ENCODE measurements around the gene STARD6. TPM values are rescaled to one million over a fixed set of nuclear protein-coding genes. Genes with fewer than 3 reads are reported as not detected.
"Not testable (repeated sequence)": the region's sequence is repeated elsewhere in the genome, so short reads cannot be mapped to it uniquely, and the experiment has no call there.

The STARD6 gene
- total RNA-seq, 1 experiment from 2014 or later: not detected

- Mint-ChIP-seq H3K4me1 (peaks cover 7% of the 10 kb centered on the region), H3K9me3 (peaks cover 8% of the 10 kb centered on the region; the same call in 1 of the 2 replicates), H3K27me3 (ENCODE audit: low read depth) (no peaks in the 10 kb centered on the region), H3K4me3 (no peak overlapping the region), H3K36me3 (0 out of 2 replicates have a peak, but pooled peaks cover 3% of the 10 kb centered on the region), H3K27ac (no peak overlapping the region)
- TF ChIP-seq E2F4 (CRISPR knock-in tag; IDR thresholded peaks at IDR 0.05; ENCODE audit: borderline replicate concordance, low read depth) (no peak), IRF1 (CRISPR knock-in tag; IDR thresholded peaks at IDR 0.05) (no peak), E2F5 (CRISPR knock-in tag; IDR thresholded peaks at IDR 0.05) (no peak), CBFB (CRISPR knock-in tag; IDR thresholded peaks at IDR 0.05; ENCODE audit: low read depth) (no peak), E2F1 (CRISPR knock-in tag; IDR thresholded peaks at IDR 0.05) (no peak)
- ChIA-PET CTCF (no interaction called here), POLR2A (no interaction called here)
- DNase-seq (ENCODE audit: low spot score): no peak
- ATAC-seq: no peak
Measured at GRCh38 chr18:54316071-54316820, 41.4 kb downstream of the STARD6 start.

GRCh38 chr18:54309564-54309963 lies 48.1 kb downstream of the STARD6 start:
- DNase-seq (ENCODE audit: low spot score): peak; percentile 15
- POLR2A ChIA-PET; H3K4me1 Mint-ChIP-seq; ATAC-seq; H3K4me3 Mint-ChIP-seq; H3K36me3 Mint-ChIP-seq; H3K27me3 Mint-ChIP-seq (ENCODE audit: low read depth); H3K27ac Mint-ChIP-seq: not testable (repeated sequence)
- peaks cover 24% of the 10 kb centered on the region for H3K9me3 Mint-ChIP-seq
- CTCF ChIA-PET: interaction anchor here (1.0 to 2.0 kb wide), 2 partner anchors 48 to 85 kb away, joined by 3 to 6 read pairs; partner anchors contain the start of genes C18orf54, MBD2 and STARD6

- peaks cover 39% of the 10 kb centered on the region for H3K9me3 Mint-ChIP-seq
- no peak overlapping the region for H3K27ac Mint-ChIP-seq
- no peaks in the 10 kb centered on the region; the same call in 1 of the 2 replicates for H3K27me3 Mint-ChIP-seq (ENCODE audit: low read depth)
- DNase-seq (ENCODE audit: low spot score) (no peak), ATAC-seq (no peak)
- CTCF ChIA-PET: no interaction called here
- POLR2A ChIA-PET: no interaction called here
- no peak for TF ChIP-seq CDX4 (CRISPR knock-in tag; IDR thresholded peaks at IDR 0.05; ENCODE audit: borderline replicate concordance)
- TF ChIP-seq E2F5 (CRISPR knock-in tag; IDR thresholded peaks at IDR 0.05): no peak
- no peaks in the 10 kb centered on the region for H3K4me1 Mint-ChIP-seq
- no peak overlapping the region for H3K4me3 Mint-ChIP-seq
- H3K36me3 Mint-ChIP-seq: peaks cover 14% of the 10 kb centered on the region
Measured at GRCh38 chr18:54303408-54303807, 54.2 kb downstream of the STARD6 start.

- DNase-seq (ENCODE audit: low spot score); H3K4me1 Mint-ChIP-seq; ATAC-seq; CTCF ChIA-PET; H3K27me3 Mint-ChIP-seq (ENCODE audit: low read depth); H3K4me3 Mint-ChIP-seq; H3K27ac Mint-ChIP-seq: not testable (repeated sequence)
- POLR2A ChIA-PET: interaction anchor here (1.1 kb wide), 1 partner anchor 19 kb away, joined by 4 read pairs; no protein-coding TSS in a partner anchor
- Mint-ChIP-seq H3K36me3 (peaks cover 33% of the 10 kb centered on the region), H3K9me3 (peaks cover 41% of the 10 kb centered on the region)
Measured at GRCh38 chr18:54298991-54299390, 58.7 kb downstream of the STARD6 start.

GRCh38 chr18:54296062-54296461 lies 61.6 kb downstream of the STARD6 start:
- ATAC-seq (no peak), DNase-seq (ENCODE audit: low spot score) (no peak)
- CTCF ChIA-PET: no interaction called here
- Mint-ChIP-seq H3K27ac (no peak overlapping the region), H3K36me3 (peaks cover 46% of the 10 kb centered on the region), H3K4me3 (no peak overlapping the region), H3K27me3 (ENCODE audit: low read depth) (no peaks in the 10 kb centered on the region), H3K9me3 (peaks cover 35% of the 10 kb centered on the region), H3K4me1 (no peaks in the 10 kb centered on the region)
- POLR2A ChIA-PET: interaction anchor here (0.6 kb wide), 1 partner anchor 24 kb away, joined by 3 read pairs; no protein-coding TSS in a partner anchor
- no peak for TF ChIP-seq IRF2 (CRISPR knock-in tag; IDR thresholded peaks at IDR 0.05; ENCODE audit: borderline replicate concordance, low read depth)
- TF ChIP-seq CDX4 (CRISPR knock-in tag; IDR thresholded peaks at IDR 0.05; ENCODE audit: borderline replicate concordance): no peak
- no peak for TF ChIP-seq GRHL2 (CRISPR knock-in tag; IDR thresholded peaks at IDR 0.05; ENCODE audit: insufficient replicate concordance, severe bottlenecking)
- no peak for TF ChIP-seq ERG (CRISPR knock-in tag; IDR thresholded peaks at IDR 0.05)
- no peak for TF ChIP-seq ZNF219 (CRISPR knock-in tag; IDR thresholded peaks at IDR 0.05; ENCODE audit: borderline replicate concordance)
- no peak for TF ChIP-seq NFE2L1 (CRISPR knock-in tag; IDR thresholded peaks at IDR 0.05)
- TF ChIP-seq CTCF (IDR thresholded peaks at IDR 0.05): no peak
- TF ChIP-seq GABPB1 (CRISPR knock-in tag; IDR thresholded peaks at IDR 0.05): no peak
